Cardiac muscle cell (in vitro differentiated cells and primary cell): Measurements from ENCODE around the gene UBE2E3. TPM values are rescaled to one million over a fixed set of nuclear protein-coding genes. Genes with fewer than 3 reads are reported as not detected.

Source experiments
- DNase-seq, 2 donors: peaks; one replicate each; pipeline versions ENCODE4 v3.0.0 to v3.0.0-alpha.2; 2010 to 2017; ENCODE audit warnings: low read depth in 1 of 2, low spot score in 1 of 2
- H3K27ac ChIP-seq: fragments of 200-600 bp; sonication (generic); 2 replicates; pipeline ENCODE4 v1.5.1; 2016
- H3K27me3 ChIP-seq: fragments of 200-600 bp; sonication (generic); 2 replicates; pipeline ENCODE4 v1.6.0; 2016; ENCODE audit warnings: control low read depth
- H3K36me3 ChIP-seq: fragments of 200-600 bp; sonication (generic); 2 replicates; pipeline ENCODE4 v1.5.1; 2016; ENCODE audit warnings: control low read depth
- H3K4me1 ChIP-seq: fragments of 200-600 bp; sonication (generic); 2 replicates; pipeline ENCODE4 v1.8.1; 2017; ENCODE audit warnings: low read depth, mild to moderate bottlenecking, mixed run types
- H3K4me3 ChIP-seq: fragments of 200-600 bp; sonication (generic); 2 replicates; pipeline ENCODE4 v1.5.1; 2016; ENCODE audit warnings: mild to moderate bottlenecking
- H3K9me3 ChIP-seq: fragments of 200-600 bp; sonication (generic); 2 replicates; pipeline ENCODE4 v1.5.1; 2017; ENCODE audit warnings: low read depth, mild to moderate bottlenecking, control low read depth
- polyA plus RNA-seq: library from polyadenylated mRNA; unstranded; fragments of >200 nt; fragmentation: Nextera tagmentation; extraction: Ambion mirVana; gene quantifications from 2 replicates; pipeline ENCODE4 v1.2.1, GENCODE V29; 2016
- total RNA-seq: library from RNA; depleted of rRNA; stranded (reverse); fragments of >200 nt; gene quantifications from 2 replicates; pipeline ENCODE4 v1.2.3, GENCODE V29; 2016
- TF ChIP-seq, protein P1 (sequence below): IDR thresholded peaks from 2 replicates; pipeline ENCODE4 v1.5.1; 2012; ENCODE audit warnings: low read depth, mild to moderate bottlenecking, low read length

Gene UBE2E3
- total and polyA plus RNA-seq, 2 experiments from 2014 or later: 128 to 202 TPM

GRCh38 chr2:180985771-180986395, 5.5 kb downstream of the UBE2E3 start:
- no peaks in the 10 kb centered on the region for H3K36me3 ChIP-seq
- peak in 1 of 2 donors; percentile 35 for DNase-seq
- peaks cover 46% of the 10 kb centered on the region for H3K4me1 ChIP-seq
- TF ChIP-seq, protein P1, sequence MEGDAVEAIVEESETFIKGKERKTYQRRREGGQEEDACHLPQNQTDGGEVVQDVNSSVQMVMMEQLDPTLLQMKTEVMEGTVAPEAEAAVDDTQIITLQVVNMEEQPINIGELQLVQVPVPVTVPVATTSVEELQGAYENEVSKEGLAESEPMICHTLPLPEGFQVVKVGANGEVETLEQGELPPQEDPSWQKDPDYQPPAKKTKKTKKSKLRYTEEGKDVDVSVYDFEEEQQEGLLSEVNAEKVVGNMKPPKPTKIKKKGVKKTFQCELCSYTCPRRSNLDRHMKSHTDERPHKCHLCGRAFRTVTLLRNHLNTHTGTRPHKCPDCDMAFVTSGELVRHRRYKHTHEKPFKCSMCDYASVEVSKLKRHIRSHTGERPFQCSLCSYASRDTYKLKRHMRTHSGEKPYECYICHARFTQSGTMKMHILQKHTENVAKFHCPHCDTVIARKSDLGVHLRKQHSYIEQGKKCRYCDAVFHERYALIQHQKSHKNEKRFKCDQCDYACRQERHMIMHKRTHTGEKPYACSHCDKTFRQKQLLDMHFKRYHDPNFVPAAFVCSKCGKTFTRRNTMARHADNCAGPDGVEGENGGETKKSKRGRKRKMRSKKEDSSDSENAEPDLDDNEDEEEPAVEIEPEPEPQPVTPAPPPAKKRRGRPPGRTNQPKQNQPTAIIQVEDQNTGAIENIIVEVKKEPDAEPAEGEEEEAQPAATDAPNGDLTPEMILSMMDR: no peak
- H3K4me3 ChIP-seq: peak overlapping the region; percentile 92
- no peaks in the 10 kb centered on the region for H3K27me3 ChIP-seq
- H3K9me3 ChIP-seq: no peaks in the 10 kb centered on the region
- peak overlapping the region; percentile 15 for H3K27ac ChIP-seq

- TF ChIP-seq, protein P1: no peak
- Histone ChIP-seq H3K4me1 (peaks cover 45% of the 10 kb centered on the region), H3K36me3 (no peaks in the 10 kb centered on the region), H3K9me3 (no peaks in the 10 kb centered on the region), H3K27ac (no peak overlapping the region), H3K27me3 (no peaks in the 10 kb centered on the region), H3K4me3 (no peak overlapping the region)
- no peak for DNase-seq
These were observed 6.7 kb downstream of the UBE2E3 start for GRCh38 chr2:180987146-180987545.

DNA sequence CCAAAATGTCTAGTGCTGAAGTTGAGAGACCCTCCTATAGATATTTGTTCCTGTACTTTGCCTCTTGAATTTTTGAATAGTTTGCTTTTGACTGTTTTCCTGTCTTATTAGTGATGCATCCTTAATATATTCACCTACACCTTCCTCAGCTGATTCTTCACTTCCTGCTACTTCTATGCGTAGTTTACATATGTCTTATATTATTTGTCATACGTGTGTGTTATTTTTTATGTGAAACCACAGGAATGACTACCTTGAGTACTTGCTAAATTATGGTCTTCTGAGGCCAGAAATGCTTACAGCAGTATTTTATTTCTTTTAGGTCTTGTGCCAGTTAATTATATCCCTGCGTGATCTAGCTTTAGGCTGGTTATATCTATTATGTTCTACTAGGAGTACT, 9.9 kb downstream of the UBE2E3 start:
- DNase-seq: no peak
- H3K4me3 ChIP-seq: no peak overlapping the region
- H3K4me1 ChIP-seq: peaks cover 19% of the 10 kb centered on the region
- TF ChIP-seq, protein P1: no peak
- H3K27ac ChIP-seq: no peak overlapping the region
- no peaks in the 10 kb centered on the region for H3K27me3 ChIP-seq
- H3K36me3 ChIP-seq: no peaks in the 10 kb centered on the region
- no peaks in the 10 kb centered on the region for H3K9me3 ChIP-seq

DNA sequence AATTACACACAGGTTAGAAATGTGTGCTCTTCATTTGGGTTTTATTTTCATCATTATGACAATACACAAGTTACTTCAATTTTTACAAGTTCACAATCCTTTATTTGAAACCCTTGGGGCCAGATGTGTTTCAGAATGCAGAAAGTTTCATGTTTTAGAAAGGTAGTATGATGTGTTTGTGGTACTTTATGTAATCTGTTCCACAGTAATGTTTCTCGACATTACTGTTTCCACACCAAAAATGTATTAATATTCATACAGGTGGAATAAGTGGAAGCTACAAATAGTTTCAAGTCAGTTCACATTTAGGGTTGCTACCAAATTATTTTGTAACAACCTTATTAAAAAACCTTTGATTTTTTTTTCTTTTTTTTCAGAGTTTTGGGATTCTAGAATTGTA, 10.4 kb downstream of the UBE2E3 start:
- no peak for DNase-seq
- H3K9me3 ChIP-seq: no peaks in the 10 kb centered on the region
- no peak overlapping the region for H3K4me3 ChIP-seq
- no peak overlapping the region for H3K27ac ChIP-seq
- H3K4me1 ChIP-seq: peaks cover 15% of the 10 kb centered on the region
- TF ChIP-seq, protein P1: no peak
- H3K36me3 ChIP-seq: no peaks in the 10 kb centered on the region
- H3K27me3 ChIP-seq: no peaks in the 10 kb centered on the region

DNA sequence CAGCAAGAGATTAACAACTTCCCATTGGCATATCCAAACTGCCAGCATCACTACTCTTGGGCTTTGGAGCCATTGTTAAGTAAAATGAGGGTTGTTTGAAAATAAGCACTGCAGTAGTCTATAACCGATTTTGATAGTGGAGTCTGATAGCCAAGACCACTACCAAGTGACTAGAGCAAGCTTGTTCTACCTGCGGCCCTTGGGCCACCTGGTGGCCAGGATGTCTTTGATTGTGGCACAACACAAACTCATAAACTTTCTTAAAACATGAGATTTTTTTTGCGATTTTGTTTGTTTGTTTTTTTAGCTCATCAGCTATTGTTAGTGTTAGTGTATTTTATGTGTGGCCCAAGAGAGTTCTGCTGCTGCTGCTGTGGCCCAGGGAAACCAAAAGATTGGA, 11.0 kb downstream of the UBE2E3 start:
- Histone ChIP-seq H3K27ac (no peak overlapping the region), H3K9me3 (no peaks in the 10 kb centered on the region), H3K4me3 (no peak overlapping the region), H3K36me3 (no peaks in the 10 kb centered on the region), H3K27me3 (no peaks in the 10 kb centered on the region), H3K4me1 (peaks cover 9% of the 10 kb centered on the region)
- no peak for DNase-seq
- TF ChIP-seq, protein P1: no peak

DNA sequence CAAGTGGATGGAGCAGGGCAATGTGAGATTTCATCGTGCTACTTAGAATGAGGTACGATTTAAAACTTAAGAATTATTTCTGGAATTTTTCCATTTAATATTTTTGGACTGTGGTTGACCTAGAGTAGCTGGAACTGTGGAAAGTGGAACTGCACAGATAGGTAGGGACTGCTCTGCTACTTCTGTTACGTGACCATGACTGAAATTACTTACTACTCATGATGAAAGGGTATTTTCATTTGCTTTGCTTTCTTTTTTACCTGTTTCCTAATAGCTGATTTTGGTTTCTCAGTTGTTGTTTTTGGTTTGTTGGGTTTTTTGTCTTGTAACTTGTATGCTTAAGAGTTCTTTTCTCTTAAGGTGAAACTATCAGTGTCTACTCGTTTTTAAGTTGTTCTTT, 11.4 kb downstream of the UBE2E3 start:
- TF ChIP-seq, protein P1: no peak
- Histone ChIP-seq H3K9me3 (no peaks in the 10 kb centered on the region), H3K27ac (no peak overlapping the region), H3K4me3 (no peak overlapping the region), H3K4me1 (peaks cover 6% of the 10 kb centered on the region), H3K27me3 (no peaks in the 10 kb centered on the region), H3K36me3 (no peaks in the 10 kb centered on the region)
- DNase-seq: no peak
